HepG2 (cell line): ENCODE data around the gene THADA. TPM values are rescaled to one million over a fixed set of nuclear protein-coding genes. Genes with fewer than 3 reads are reported as not detected.
A peak's percentile ranks its signal among the peaks of the same experiment; 100 is the strongest.

ENCODE experiments used
- ELF3 ChIP-seq: IDR thresholded peaks from 2 replicates; pipeline ENCODE4 v1.6.1; 2016; ENCODE audit warnings: missing genetic modification reagents, missing compliant biosample characterization
- HDAC2 ChIP-seq: sonication (generic); formaldehyde crosslinking; IDR thresholded peaks from 2 replicates; pipeline ENCODE4 v1.4.0; 2020; ENCODE audit warnings: missing genetic modification reagents
- KDM2A ChIP-seq: sonication (generic); formaldehyde crosslinking; IDR thresholded peaks from 2 replicates; pipeline ENCODE4 v1.4.0; 2020; ENCODE audit warnings: low read depth, missing genetic modification reagents, borderline replicate concordance
- MTA1 ChIP-seq: sonication (generic); formaldehyde crosslinking; IDR thresholded peaks from 2 replicates; pipeline ENCODE4 v1.4.0; 2020; ENCODE audit warnings: missing genetic modification reagents, mild to moderate bottlenecking, borderline replicate concordance
- NCOA2 ChIP-seq: sonication (generic); formaldehyde crosslinking; IDR thresholded peaks from 2 replicates; pipeline ENCODE4 v1.8.0; 2022; ENCODE audit warnings: inconsistent platforms
- SP140L ChIP-seq: sonication (generic); formaldehyde crosslinking; IDR thresholded peaks from 2 replicates; pipeline ENCODE4 v1.4.0; 2020; ENCODE audit warnings: missing genetic modification reagents, borderline replicate concordance
- SP4 ChIP-seq: sonication (generic); formaldehyde crosslinking; IDR thresholded peaks from 2 replicates; pipeline ENCODE4 v1.8.1; 2023; ENCODE audit warnings: mild to moderate bottlenecking, missing genetic modification reagents
- SPEN ChIP-seq: sonication (generic); formaldehyde crosslinking; IDR thresholded peaks from 2 replicates; pipeline ENCODE4 v1.5.1; 2020; ENCODE audit warnings: low read depth, mild to moderate bottlenecking, missing genetic modification reagents
- SRF ChIP-seq: IDR thresholded peaks from 2 replicates; pipeline ENCODE4 v1.6.1; 2011; ENCODE audit warnings: mild to moderate bottlenecking, low read depth, low read length, moderate library complexity
- ZKSCAN1 ChIP-seq: fragments of 150-350 bp; IDR thresholded peaks from 2 replicates; pipeline ENCODE4 v1.6.1; 2014; ENCODE audit warnings: low read length
- ZNF331 ChIP-seq: sonication (generic); formaldehyde crosslinking; IDR thresholded peaks from 2 replicates; pipeline ENCODE4 v1.4.0; 2020; ENCODE audit warnings: missing genetic modification reagents
- ZXDC ChIP-seq: sonication (generic); formaldehyde crosslinking; IDR thresholded peaks from 2 replicates; pipeline ENCODE4 v1.5.0; 2020; ENCODE audit warnings: mild to moderate bottlenecking, missing genetic modification reagents
- polyA plus RNA-seq, 8 experiments: library from polyadenylated mRNA; depleted of rRNA in 3 of 8; stranded (reverse) in 7 of 8; unstranded in 1 of 8; fragments of >200 nt; fragmentation: Illumina TruSeq in 4 of 8; extraction: Trizol in 4 of 8; gene quantifications; 2 replicates each; pipeline versions ENCODE4 v1.2.1 to v1.2.3, GENCODE V29; 2011 to 2016; ENCODE audit warnings: low read depth in 4 of 8, missing spikeins in 1 of 8, mixed read lengths in 1 of 8; ENCODE audit not compliant: insufficient read depth in 1 of 8
- total RNA-seq, 5 experiments: library from RNA; depleted of rRNA; stranded (reverse); fragments of >200 nt; fragmentation: Illumina TruSeq; extraction: Trizol; gene quantifications; 2 replicates each; pipeline ENCODE4 v1.2.3, GENCODE V29; 2016; ENCODE audit warnings: low read depth in 1 of 5
- TF ChIP-seq, protein P1 (sequence below): sonication (generic); formaldehyde crosslinking; IDR thresholded peaks from 2 replicates; pipeline ENCODE4 v1.4.0; 2020; ENCODE audit warnings: missing genetic modification reagents, borderline replicate concordance
- TF ChIP-seq, protein P2 (sequence below): sonication (generic); formaldehyde crosslinking; IDR thresholded peaks from 2 replicates; pipeline ENCODE4 v1.8.0; 2022; ENCODE audit warnings: mild to moderate bottlenecking, missing genetic modification reagents; ENCODE audit not compliant: insufficient replicate concordance
- TF ChIP-seq, protein P3 (sequence below): sonication (generic); formaldehyde crosslinking; IDR thresholded peaks from 2 replicates; pipeline ENCODE4 v1.4.0; 2020; ENCODE audit warnings: missing genetic modification reagents
- TF ChIP-seq, protein P4 (sequence below): IDR thresholded peaks from 2 replicates; pipeline ENCODE4 v1.6.1; 2016; ENCODE audit warnings: low read depth, borderline replicate concordance

The THADA gene
- total and polyA plus RNA-seq, 2 of the 13 experiments (the other 11 are each of a cell fraction or from before 2014, with no cell fraction given) = 12.7 to 21.7 TPM

- TF ChIP-seq, protein P1, sequence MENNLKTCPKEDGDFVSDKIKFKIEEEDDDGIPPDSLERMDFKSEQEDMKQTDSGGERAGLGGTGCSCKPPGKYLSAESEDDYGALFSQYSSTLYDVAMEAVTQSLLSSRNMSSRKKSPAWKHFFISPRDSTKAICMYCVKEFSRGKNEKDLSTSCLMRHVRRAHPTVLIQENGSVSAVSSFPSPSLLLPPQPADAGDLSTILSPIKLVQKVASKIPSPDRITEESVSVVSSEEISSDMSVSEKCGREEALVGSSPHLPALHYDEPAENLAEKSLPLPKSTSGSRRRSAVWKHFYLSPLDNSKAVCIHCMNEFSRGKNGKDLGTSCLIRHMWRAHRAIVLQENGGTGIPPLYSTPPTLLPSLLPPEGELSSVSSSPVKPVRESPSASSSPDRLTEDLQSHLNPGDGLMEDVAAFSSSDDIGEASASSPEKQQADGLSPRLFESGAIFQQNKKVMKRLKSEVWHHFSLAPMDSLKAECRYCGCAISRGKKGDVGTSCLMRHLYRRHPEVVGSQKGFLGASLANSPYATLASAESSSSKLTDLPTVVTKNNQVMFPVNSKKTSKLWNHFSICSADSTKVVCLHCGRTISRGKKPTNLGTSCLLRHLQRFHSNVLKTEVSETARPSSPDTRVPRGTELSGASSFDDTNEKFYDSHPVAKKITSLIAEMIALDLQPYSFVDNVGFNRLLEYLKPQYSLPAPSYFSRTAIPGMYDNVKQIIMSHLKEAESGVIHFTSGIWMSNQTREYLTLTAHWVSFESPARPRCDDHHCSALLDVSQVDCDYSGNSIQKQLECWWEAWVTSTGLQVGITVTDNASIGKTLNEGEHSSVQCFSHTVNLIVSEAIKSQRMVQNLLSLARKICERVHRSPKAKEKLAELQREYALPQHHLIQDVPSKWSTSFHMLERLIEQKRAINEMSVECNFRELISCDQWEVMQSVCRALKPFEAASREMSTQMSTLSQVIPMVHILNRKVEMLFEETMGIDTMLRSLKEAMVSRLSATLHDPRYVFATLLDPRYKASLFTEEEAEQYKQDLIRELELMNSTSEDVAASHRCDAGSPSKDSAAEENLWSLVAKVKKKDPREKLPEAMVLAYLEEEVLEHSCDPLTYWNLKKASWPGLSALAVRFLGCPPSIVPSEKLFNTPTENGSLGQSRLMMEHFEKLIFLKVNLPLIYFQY = 0 out of 2 replicates have a peak, but pooled peaks have one; percentile 64
- TF ChIP-seq SP4 (0 out of 2 replicates have a peak, but pooled peaks have one; percentile 46), SP140L (CRISPR knock-in tag) (0 out of 2 replicates have a peak, but pooled peaks have one; percentile 45), SPEN (CRISPR knock-in tag) (peak; percentile 77; the same call in 1 of the 2 replicates), HDAC2 (CRISPR knock-in tag) (peak; percentile 95), ZNF331 (CRISPR knock-in tag) (peak; percentile 92), ZXDC (CRISPR knock-in tag) (0 out of 2 replicates have a peak, but pooled peaks have one; percentile 33), KDM2A (CRISPR knock-in tag) (peak; percentile 82), ZKSCAN1 (0 out of 2 replicates have a peak, but pooled peaks have one; percentile 24), MTA1 (CRISPR knock-in tag) (peak; percentile 97), ELF3 (CRISPR knock-in tag) (peak; percentile 97), NCOA2 (CRISPR knock-in tag) (peak; percentile 74), SRF (peak; percentile 77; the same call in 1 of the 2 replicates)
- TF ChIP-seq, protein P2, sequence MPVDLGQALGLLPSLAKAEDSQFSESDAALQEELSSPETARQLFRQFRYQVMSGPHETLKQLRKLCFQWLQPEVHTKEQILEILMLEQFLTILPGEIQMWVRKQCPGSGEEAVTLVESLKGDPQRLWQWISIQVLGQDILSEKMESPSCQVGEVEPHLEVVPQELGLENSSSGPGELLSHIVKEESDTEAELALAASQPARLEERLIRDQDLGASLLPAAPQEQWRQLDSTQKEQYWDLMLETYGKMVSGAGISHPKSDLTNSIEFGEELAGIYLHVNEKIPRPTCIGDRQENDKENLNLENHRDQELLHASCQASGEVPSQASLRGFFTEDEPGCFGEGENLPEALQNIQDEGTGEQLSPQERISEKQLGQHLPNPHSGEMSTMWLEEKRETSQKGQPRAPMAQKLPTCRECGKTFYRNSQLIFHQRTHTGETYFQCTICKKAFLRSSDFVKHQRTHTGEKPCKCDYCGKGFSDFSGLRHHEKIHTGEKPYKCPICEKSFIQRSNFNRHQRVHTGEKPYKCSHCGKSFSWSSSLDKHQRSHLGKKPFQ = peak; percentile 89
- TF ChIP-seq, protein P3, sequence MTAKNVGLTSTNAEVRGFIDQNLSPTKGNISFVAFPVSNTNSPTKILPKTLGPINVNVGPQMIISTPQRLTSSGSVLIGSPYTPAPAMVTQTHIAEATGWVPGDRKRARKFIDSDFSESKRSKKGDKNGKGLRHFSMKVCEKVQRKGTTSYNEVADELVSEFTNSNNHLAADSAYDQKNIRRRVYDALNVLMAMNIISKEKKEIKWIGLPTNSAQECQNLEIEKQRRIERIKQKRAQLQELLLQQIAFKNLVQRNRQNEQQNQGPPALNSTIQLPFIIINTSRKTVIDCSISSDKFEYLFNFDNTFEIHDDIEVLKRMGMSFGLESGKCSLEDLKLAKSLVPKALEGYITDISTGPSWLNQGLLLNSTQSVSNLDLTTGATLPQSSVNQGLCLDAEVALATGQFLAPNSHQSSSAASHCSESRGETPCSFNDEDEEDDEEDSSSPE (CRISPR knock-in tag) = peak; percentile 63; the same call in 1 of the 2 replicates
- TF ChIP-seq, protein P4, sequence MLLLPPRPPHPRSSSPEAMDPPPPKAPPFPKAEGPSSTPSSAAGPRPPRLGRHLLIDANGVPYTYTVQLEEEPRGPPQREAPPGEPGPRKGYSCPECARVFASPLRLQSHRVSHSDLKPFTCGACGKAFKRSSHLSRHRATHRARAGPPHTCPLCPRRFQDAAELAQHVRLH (CRISPR knock-in tag) = 0 out of 2 replicates have a peak, but pooled peaks have one; percentile 69
Observed at GRCh38 chr2:43184339-43184895, 411.4 kb downstream of the THADA start (continued).
